HG03103 (cell line): Measurements from ENCODE around the gene PPM1L.

Experiments
- ATAC-seq: cut with Tn5 transposase; IDR thresholded peaks from one replicate; pipeline ENCODE4 v1.9.1; 2021; ENCODE audit warnings: low read depth; ENCODE audit not compliant: unreplicated experiment

Gene PPM1L

DNA sequence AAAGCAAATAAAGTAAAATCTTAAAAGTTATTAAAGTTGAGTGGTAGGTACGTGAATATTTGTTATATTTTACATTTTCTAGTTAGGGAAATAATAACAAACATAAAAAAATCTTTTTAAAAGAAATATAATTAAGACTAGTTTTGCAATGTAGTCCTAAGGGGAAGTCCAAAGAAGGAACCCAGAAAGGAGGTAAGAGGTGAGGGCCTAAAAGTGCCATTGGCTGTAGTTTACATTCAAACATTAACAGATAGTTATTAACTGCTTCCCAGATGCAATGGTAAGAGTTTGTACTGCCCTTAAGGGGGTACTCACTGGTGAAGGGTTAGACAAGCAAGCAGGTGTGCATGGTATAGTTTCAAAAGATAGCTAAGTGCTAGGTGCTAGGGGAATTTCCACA is 269.9 kb downstream of the PPM1L start:
- no peak for ATAC-seq

DNA sequence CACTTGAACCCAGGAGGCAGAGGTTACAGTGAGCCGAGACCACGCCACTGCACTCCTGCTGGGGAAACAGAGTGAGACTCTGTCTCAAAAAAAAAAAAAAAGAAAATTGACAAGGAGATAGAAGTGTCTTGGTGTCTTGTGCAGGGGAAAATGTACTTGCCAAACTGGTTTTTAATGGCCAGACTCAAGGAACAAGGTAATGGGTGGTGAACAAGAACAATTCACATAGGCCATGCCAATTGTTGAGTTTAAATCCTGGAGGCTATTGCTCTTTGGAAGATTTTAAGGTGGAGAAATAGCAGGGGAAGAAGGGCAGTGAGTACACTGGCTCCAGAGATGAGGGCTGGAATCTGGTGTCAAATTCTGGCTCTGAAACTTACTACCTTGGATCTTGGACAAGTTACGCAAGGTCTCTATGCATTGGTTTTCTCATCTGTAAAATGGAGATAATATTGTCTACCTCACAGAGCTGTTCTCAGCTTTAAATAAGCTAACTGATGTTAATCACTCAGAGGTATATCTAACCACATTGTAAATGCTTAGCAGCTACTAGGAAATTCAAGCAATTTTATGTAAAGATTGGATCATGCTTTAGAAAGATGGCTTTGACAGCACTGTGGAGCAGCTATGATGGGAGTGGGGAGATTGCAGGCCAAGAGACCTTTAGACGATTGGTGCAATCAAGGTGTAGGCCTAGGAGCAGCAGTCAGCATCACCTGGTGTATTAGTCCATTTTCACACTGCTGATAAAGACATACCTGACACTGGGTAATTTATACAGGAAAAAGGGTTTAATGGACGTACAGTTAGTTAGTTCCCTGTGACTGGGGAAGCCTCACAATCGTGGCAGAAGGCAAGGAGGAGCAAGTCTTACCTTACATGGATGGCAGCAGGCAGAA is 270.8 kb downstream of the PPM1L start:
- no peak for ATAC-seq

DNA sequence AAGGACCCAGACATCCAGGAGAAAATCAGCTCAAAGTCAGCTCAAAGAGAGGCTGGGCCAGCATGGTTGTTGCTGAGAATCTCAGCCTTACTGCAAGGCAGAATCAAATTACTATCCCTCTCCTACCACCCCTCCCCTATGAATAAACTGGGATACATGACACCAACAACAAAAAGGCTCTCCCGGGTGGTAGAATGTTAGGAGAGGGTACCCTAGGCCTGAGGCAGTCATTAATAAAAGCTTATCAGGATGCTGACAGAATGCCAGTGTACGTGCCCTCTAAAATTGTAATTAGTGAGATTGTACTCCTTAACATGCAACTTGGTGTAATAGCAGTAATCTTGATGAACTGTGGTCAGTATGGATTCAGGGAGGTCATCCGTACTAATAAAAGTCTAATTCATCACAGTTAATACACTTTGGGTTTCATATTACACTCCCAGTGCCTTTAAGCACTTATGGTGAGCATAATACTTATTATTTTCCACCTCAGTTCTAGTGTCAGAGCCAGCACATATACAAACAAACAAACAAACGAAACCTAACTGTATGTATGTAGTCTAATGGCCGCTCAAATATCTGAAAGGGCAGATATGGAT is 272.6 kb downstream of the PPM1L start:
- no peak for ATAC-seq

DNA sequence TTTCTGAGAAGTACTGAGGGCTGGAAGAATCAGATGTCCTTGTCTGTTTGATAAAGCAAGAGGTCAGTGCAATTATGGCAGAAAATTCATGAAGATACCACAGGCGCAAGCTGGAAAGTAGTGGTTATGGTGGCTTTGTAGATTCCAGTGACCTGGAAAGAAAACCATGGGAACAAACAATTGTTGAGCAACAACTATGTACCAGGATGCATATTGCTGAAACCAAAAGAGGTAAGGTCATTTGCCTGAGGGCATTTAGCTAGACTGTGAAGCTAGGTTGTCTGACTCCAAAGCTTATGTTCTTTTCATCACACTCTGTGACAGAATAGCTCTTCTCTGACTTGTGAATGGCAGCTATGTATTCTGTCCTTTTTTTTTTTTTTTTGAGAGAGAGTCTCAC is 275.1 kb downstream of the PPM1L start:
- ATAC-seq, result no peak

DNA sequence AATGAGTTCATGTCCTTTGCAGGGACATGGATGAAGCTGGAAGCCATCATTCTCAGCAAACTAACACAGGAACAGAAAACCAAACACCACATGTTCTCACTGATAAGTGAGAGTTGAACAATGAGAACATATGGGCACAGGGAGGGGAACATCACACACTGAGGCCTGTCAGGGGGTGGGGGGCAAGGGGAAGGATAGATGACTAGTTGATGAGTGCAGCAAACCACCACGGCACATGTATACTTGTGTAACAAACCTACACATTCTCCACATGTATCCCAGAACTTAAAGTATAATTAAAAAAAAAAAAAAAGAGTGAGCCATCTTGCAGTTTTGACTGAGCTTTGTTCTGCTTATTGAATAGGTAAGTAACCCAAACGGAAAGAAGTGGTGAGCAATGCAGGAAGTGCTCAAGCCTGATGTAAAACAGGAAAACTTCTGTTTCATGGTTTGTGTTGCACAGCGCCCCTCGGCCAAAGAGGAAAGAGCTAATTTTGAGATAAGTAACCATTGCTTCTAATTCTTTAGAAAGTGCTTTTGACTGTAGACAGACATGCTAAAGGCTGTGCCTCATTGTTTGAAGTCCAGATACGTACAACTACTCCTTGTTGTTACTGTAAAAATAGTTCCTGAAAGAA is 279.0 kb downstream of the PPM1L start:
- peak; percentile 75 for ATAC-seq

DNA sequence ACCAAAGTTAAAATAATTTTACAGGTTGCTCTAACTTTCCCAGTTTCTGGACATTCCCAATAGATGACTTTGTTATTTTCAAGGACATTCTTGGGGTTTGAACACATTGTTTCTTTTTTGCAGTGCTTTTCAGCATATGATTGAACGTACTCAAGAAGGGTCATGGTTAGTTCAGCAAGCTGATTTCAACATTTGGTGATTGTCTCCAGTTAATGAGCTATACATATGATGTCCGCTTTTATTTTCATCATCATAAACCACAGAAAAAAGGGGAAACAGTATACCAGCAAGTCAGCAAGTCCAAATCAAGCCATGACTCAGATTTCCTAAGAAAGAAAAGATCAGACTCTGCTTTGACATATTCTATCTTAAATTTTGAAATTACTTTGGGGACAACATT is 279.7 kb downstream of the PPM1L start:
- no peak for ATAC-seq

DNA sequence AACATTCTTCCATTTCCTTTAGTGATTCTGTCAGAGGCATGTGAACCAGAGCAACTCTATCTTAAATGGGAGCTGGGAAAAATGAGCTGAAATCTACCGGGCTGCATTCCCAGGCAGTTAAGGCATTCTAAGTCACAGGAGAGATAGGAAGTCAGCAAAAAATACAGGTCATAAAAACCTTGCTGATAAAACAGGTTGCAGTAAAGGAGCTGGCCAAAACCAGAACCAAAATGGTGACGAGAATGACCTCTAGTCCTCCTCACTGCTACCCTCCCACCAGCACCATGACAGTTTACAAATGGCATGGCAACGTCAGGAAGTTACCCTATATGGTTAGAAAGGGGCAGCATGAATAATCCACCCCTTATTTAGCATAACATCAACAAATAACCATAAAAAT is 282.7 kb downstream of the PPM1L start:
- ATAC-seq, result no peak

DNA sequence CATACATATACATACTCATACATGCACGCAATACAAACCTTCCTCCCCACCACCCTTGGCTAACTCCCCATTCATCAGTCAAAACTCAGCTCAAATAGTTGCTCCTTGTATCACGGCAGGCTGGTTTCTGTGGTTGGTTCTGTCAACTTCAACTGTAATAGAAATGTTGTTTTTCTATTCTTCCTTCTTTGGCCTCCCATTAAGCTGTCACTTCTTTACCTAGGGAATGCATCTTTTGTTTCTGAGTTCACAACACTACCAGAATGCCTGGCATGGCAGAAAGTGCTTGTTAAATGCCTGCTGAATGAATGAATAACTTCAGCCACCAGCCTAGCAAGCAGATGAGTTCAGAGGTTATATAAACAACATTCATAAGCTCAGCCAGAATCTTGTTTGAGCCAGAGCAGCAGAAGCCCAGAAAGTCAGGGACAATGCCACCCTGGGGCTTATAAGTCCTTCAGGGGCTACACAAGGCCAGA is 286.0 kb downstream of the PPM1L start:
- peak; percentile 63 for ATAC-seq

DNA sequence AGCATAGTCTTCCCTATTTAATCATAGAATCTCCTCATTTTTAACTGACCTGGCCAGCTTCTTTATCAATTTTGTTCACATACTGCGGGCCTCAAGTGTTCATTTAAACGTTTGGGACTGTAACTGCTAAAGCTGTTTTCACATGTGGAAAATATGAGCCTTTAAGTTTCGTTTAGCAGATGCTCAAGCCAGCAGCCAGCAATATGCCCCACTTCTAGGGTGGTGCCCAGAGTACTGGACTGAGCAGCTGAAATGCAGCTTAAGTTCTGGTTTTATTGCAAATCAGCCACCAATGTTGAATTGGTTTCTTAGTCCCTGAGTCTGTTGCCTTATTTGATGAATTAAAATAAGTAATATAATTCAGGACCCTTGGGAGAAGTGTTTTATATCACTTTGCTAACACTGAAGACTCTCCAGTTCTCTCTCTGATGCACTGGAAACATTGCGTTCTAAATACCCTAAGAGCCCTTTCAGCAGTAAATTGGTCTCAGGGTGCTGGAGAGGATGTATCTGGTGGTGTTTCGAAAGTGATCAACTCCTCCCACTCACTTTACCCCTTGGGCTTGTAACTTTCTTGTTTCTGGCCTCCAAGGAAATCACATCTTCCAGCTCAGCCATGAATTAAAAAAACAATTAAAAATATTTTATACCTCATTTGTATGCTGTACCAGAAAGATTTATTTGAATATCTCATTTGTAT is 287.5 kb downstream of the PPM1L start:
- ATAC-seq, result peak; percentile 81

DNA sequence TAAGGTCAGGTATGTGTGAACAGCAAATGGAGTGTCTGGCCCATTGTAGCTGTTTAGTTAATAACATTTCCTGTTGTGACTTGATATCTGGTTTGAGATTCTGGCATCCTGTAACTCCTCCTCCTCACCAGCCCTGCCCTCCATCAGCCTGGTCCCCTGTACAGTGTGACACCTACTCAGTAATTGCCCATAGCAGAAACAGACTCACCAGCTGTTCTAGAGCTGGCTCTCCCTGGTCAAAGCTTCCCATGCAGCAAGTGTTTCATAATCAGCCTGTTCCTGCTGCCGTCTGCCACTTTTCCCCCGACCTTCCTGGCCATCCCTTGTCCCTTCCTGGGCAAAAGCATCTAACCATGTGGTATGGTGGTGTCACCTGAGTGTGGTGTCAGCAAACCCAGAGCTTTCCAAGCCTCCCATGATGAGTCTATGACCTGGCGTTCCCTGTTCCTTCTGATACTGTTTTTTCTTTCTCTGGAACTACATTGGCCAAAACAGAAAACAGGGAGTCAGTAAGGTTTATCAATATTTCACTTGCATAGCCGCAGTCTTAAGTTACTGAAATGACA is 293.7 kb downstream of the PPM1L start:
- ATAC-seq, result no peak

DNA sequence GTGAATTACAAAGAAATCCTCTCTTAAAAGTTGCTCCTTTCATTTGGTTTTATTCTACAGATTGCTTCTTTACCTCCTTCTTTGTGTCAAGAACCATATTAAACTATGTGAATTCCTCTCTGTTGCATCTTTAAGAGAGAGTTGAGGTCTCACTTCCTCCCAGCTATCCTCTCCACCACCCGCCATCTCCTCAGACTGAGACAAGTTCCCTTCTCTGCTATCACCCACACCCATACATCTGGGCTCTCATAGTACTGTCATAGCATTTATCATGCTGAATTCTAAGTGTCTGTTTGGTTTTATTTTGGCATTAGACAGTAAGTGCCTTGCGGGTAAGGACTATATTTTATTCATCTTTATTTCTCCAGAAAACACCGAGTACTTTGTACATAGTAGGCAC is 294.9 kb downstream of the PPM1L start:
- ATAC-seq, result peak; percentile 83

DNA sequence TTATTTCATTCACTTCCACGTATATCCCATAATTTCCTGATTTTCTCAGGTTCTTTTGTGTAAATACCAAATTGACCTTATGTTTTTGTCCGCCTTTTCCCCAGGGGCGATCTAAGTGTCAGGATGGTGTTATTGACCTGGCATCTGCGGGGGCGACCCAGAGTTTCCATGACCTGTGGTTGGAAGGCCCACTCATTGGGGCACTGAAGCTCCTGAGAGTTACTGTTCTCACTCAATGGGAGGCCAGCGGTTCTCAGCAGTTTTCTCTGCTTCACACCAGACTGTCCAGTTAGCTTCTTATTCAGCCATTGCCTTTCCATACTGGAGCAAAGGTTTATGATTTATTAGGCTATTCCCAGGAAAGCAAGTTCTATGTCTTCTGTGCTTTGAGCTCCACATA is 295.8 kb downstream of the PPM1L start:
- ATAC-seq, result no peak

DNA sequence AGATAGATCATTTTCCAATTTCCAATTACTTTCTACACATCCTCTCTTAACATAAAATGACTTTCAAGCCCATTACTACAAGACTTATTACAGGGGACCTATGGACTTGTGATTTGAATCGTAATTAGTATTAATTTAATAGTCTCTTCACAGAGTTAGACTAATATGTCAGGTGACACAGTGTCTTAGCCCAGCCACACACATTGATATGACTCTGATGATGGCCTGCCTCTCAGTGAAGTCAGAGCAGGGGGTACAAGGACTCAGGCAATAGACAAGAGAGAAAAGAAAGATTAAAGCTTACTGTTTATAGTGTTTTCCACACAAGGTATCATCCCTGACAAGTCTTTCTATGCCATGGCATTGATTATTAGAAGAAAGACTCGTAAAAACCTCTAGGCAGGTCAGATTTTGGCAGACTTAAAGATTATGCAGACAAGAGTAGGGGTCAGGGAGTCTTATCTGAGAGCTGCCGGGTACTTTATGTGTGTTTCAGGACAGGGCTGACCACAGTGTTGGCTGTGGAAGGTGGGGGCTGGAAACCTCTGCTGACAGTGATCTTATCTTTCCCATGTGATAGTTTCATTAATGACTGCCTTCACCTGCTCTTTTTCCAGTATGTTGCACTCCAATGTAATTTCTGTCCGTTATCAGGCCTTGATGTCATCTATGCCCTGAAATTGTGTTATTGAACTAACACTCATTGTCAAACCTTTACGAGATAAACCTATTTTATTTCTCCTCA is 299.0 kb downstream of the PPM1L start:
- ATAC-seq, result no peak

DNA sequence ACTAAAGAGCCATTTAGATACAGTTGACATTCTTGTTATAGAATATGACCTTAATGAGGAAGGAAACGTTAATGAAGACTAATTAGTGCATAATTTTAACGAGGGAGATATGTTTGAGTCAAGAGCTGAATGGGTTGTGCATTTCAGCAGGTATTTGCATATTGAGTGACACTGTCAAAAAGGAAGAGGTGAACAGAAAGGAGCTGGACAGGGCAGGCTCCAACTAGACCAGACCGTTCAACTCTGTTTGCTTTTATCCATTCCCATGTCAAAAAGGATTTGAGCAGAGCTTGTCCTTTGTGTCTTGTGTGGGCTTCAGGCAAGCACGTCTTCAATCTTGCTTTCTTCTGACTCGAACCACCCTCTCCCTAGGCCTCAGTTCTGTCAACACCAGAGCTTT is 308.4 kb downstream of the PPM1L start:
- no peak for ATAC-seq

DNA sequence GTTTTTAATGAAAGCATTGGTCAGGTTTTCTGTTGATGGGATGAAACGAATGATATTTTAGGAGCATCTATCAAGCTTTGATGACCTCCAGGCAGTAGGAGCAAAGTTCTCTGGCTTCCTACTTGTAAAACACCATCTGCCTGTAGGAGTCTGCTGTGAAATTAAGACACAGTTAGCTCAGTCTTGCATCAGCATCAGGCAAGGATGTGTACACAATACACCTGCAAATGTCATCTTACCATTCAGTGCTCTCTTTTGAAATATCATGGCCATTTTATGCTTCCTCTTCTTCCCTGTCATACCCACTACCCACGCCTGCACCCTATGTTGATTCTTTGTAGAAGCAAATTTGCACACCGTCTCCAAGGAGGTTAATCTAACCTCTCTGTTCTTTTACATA is 310.9 kb downstream of the PPM1L start:
- ATAC-seq, result no peak

DNA sequence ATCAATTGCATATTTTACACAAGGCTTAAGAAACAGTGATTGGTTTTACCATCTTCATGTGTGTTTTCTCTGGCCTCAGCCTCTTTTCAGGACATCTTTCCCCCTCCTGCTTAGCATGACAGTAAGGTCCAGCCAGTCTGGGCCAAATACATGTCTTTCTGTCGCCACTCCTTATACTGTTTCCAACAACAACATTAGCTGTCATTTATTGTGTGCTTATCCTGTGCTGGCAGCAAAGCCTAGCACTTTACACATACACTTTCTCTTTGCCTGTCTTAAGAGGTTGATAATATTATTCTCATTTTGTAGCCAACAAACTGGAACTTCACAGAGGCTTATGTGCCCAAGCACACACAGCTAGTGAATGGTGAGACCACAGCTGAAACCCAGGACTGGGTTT is 311.3 kb downstream of the PPM1L start:
- ATAC-seq, result no peak

DNA sequence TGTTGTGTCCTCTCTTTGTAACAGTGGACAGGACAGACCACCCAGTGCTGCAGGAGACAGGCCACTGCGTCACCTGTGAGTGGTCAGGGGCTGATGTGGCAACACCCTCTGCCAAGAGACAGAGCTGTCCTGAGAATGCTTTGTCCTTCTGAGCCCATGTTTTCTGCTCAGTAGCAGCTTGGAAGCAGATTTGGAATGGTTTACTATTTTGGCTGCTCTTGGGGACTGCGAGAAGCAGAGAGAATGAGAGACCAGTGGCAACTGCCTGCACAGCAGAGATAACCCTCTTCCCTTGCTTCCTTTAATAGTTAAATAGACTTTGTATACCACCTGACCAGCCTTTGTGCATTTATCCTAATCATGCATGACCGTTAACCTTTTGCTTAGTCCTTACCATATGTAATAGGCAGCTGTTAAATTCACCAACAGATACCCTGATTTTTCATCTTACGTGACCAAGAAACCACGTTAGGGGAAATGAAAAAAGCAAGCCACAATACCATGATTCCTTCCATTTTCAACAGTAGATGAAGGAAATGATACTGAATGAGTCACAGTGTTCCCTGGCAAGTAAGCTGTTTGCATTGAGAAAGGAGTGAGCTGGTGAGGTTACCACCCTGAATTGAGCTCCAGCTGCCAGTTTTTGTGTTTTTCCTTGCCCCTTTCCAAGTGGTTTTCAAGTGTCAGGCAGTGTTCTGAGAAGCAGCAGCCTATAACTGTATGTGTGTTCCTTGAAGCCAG is 313.6 kb downstream of the PPM1L start:
- peak; percentile 94 for ATAC-seq

DNA sequence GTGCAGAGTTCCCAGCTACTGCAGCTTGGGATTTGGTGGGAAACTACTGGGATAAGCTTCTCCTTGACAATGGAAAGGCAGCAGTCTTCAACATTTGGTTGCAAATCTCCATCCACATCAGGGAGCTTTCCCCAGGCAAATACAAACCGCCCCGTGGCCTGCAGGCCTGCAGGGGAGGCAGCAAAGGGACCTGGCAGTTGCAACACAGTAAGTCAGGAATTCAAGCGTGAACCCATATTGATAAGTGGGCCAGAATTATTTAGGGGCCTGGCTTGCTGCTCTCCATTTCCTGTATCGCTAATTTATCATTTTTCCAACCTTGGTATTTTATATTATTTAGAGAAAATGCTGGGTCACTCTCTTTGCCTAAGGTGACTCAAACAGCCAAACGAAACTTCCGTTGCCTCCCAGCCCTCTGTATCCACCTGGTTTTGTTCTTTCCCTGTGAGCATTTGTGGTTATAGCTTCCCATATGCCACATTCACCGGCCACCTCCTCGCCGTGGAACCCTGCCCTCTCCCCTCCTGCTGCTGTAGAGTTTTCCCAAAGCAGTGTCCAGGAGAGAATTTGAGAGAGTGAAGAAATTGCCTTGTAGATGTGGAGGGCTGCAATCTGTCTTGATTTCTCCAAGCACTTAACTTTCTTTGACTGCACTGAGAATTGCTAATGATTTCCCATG is 314.4 kb downstream of the PPM1L start:
- no peak for ATAC-seq
